Astrocyte of the cerebellum (primary cell): Measurements from ENCODE around the gene CREB5.

Experiments
- DNase-seq: peaks from one replicate; pipeline ENCODE4 v3.0.0-alpha.2; 2011; ENCODE audit warnings: low read depth
- H3K4me3 ChIP-seq: 2 replicates; pipeline ENCODE4 v1.5.1; 2011; ENCODE audit warnings: mild to moderate bottlenecking, low read depth, low read length, moderate library complexity
- in situ Hi-C: cut with HindIII; loops from 2 replicates; pipeline ENCODE4 v1.10.0; 2017; ENCODE audit warnings: low sequenced_read_pairs
- TF ChIP-seq, protein P1 (sequence below): IDR thresholded peaks from 2 replicates; pipeline ENCODE4 v1.5.1; 2012; ENCODE audit warnings: low read length, low read depth, moderate library complexity, mild to moderate bottlenecking; ENCODE audit errors: missing control alignments

Gene CREB5

DNA sequence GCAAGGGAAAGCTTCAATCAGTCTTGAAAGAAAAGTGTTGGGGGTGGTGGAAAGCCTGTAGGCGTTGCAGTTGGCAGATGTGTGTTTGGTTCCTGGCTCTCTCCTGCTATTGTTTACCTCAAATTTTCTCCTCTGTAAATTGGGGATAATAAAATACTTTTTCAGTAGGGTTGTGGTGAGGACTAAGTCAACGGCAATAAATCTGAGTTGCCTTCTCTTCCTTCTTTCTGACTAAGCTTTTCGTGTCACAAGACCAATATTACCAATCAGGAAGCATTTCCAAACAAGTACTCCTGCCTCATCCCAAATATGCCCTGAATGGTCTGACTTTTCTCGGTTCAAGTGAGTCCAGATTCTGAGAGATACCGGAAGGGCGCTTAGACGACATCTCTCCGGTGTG, 54.0 kb downstream of the CREB5 start:
- no peak for DNase-seq
- in situ Hi-C loops: no loop called here
- TF ChIP-seq, protein P1, sequence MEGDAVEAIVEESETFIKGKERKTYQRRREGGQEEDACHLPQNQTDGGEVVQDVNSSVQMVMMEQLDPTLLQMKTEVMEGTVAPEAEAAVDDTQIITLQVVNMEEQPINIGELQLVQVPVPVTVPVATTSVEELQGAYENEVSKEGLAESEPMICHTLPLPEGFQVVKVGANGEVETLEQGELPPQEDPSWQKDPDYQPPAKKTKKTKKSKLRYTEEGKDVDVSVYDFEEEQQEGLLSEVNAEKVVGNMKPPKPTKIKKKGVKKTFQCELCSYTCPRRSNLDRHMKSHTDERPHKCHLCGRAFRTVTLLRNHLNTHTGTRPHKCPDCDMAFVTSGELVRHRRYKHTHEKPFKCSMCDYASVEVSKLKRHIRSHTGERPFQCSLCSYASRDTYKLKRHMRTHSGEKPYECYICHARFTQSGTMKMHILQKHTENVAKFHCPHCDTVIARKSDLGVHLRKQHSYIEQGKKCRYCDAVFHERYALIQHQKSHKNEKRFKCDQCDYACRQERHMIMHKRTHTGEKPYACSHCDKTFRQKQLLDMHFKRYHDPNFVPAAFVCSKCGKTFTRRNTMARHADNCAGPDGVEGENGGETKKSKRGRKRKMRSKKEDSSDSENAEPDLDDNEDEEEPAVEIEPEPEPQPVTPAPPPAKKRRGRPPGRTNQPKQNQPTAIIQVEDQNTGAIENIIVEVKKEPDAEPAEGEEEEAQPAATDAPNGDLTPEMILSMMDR: no peak
- no peak overlapping the region for H3K4me3 ChIP-seq

DNA sequence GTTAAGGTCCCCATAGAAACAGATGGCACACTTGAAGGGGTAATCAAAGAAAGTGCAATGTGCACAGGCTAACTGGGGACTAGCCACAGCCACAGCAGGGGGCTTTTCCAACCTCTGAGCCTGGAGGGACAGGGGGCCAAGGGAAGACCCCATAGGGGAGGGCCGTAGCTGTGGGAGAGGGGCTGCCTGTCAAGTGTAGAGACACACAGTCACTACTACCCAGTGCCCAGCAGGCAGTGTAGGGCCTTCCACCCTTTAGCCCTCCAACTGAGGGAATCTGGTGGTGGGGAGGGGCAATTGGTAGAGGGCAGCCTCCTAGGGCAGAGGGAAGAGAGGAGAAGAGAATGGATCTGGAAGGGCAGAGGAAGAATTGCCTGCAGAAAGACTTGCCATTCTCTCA, 54.6 kb downstream of the CREB5 start:
- TF ChIP-seq, protein P1: no peak
- H3K4me3 ChIP-seq: no peak overlapping the region
- DNase-seq: no peak
- in situ Hi-C loops: no loop called here

DNA sequence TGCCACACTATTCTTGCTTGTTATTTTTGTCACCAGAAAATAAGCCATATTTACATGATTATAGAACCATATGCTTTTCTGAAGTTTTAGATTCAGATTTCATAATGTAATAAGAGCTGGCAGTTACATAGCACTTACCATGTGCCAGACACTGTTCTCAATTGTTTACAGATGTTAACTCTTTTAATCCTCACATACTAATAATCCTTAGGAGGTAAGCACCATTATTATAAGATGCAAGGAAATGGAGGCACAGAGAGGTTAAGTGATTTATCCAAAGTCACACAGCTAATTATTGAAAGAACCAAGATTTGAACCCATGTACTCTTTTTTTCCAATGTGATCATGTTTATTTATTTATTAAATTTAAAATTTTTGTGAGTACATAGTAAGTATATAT, 57.2 kb downstream of the CREB5 start:
- TF ChIP-seq, protein P1: no peak
- DNase-seq: no peak
- in situ Hi-C loops: no loop called here
- no peak overlapping the region for H3K4me3 ChIP-seq

DNA sequence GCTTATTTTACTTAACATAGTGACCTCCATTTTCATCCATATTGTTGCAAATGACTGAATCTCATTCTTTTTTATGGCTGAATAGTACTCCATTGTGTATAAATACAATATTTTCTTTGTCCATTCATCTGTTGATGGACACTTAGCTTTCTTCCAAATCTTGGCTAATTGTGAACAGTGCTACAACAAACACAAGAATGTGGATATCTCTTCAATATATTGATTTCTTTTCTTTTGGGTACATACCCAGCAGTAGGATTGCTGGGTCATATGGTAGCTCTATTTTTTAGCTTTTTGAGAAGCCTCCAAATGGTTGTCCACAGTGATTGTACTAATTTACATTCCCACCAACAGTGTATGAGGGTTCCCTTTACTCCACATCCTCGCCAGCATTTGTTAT, 58.0 kb downstream of the CREB5 start:
- in situ Hi-C loops: no loop called here

DNA sequence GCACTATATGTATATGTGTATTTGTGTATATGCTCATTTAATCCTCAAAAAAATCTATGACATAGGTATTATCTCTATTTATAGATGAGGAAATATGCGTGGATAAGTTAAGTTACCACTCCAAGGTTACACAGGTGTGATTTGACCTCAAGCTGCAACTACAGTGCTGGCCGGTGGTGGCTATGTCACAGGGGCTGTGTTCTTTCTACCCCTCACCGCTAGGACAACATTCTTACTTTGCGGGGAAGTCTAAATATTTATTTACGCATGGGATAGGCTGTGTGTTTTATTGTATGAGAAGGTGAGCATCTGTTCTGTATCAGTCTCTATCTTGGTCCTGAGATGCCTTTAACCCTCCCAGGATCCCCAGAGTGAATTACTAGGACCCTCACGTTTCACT, 60.0 kb downstream of the CREB5 start:
- TF ChIP-seq, protein P1: no peak
- no peak for DNase-seq
- H3K4me3 ChIP-seq: no peak overlapping the region
- in situ Hi-C loops: no loop called here

More for the DNA sequence above, 58.0 kb downstream of the CREB5 start:
- TF ChIP-seq, protein P1: no peak
- DNase-seq: no peak
- H3K4me3 ChIP-seq: no peak overlapping the region

DNA sequence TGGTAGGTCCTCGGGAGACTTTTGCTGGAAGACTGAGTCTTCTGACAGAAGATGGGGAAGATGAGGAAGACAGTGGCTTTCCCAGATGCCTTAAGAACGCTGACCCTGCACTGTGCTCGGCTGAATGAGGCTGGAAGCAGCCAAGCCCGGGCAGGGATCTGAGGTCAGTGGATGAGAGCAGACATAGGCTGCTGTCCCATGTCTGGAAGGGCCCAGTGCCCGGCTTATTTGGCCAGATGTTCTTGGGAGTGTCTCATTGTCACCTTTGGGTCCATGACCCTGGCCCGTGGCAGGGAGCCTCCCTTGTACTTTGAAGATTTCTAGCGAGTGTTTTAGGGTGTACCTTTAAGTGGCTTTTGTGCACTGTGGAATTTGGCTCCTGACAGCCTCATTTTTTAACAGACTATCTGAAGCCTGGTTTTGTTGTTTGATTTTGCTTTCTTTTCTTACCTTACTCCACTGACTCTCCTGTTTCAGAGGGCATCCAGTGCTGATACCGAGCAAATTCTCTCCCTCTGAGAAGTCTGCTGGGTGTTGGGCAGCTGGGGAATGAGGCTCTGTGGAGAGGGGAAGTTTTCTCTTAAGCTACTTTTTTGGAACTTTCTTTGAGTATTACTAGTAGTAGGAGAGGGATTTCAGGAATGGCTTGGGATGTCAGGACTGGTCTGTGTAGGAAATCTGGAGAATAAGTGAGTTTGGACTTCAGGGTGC, 61.4 kb downstream of the CREB5 start:
- DNase-seq: no peak
- in situ Hi-C loops: no loop called here

More for the DNA sequence above, 61.4 kb downstream of the CREB5 start:
- no peak overlapping the region for H3K4me3 ChIP-seq
- TF ChIP-seq, protein P1: no peak
